ENCODE measurements around the gene TMEM91.
"Not testable (repeated sequence)": the region's sequence is repeated elsewhere in the genome, so short reads cannot be mapped to it uniquely, and the experiment has no call there.

The TMEM91 gene

GRCh38 chr19:41376241-41376997 is at the start of gene TMEM91:
Gene TMEM91 (plus strand): TSS chr19:41376533. CDS start chr19:41378310, 1,777 bp downstream.
- no peak for DNase-seq (ENCODE audit: low read depth in 2 of 3, low spot score in 2 of 3)

- DNase-seq (ENCODE audit: low read depth in 2 of 3, low spot score in 2 of 3) = no peak
These were observed 49.2 kb upstream of the TMEM91 start for GRCh38 chr19:41327076-41327575.

- peak in 2 of 3 experiments; percentile 70 to 77 for DNase-seq (ENCODE audit: low read depth in 2 of 3, low spot score in 2 of 3)
These were observed 48.7 kb upstream of the TMEM91 start for GRCh38 chr19:41327576-41328156.

- peak in 1 of 3 experiments; percentile 44 for DNase-seq (ENCODE audit: low read depth in 2 of 3, low spot score in 2 of 3)
These were observed 48.0 kb upstream of the TMEM91 start for GRCh38 chr19:41328157-41328841.

GRCh38 chr19:41328842-41329225 is 47.5 kb upstream of the TMEM91 start:
- DNase-seq (ENCODE audit: low read depth in 2 of 3, low spot score in 2 of 3) = no peak

- no peak for DNase-seq (ENCODE audit: low read depth in 2 of 3, low spot score in 2 of 3)
These were observed 45.9 kb upstream of the TMEM91 start for GRCh38 chr19:41330481-41330880.

- DNase-seq (ENCODE audit: low read depth in 2 of 3, low spot score in 2 of 3) = no peak
These were observed 45.2 kb upstream of the TMEM91 start for GRCh38 chr19:41330946-41331678.

- no peak for DNase-seq (ENCODE audit: low read depth in 2 of 3, low spot score in 2 of 3)
These were observed 44.3 kb upstream of the TMEM91 start for GRCh38 chr19:41332000-41332399.

- DNase-seq (ENCODE audit: low read depth in 2 of 3, low spot score in 2 of 3) = no peak
These were observed 43.9 kb upstream of the TMEM91 start for GRCh38 chr19:41332468-41332867.

GRCh38 chr19:41334793-41335192 is 41.5 kb upstream of the TMEM91 start:
- DNase-seq (ENCODE audit: low read depth in 2 of 3, low spot score in 2 of 3) = no peak

GRCh38 chr19:41335467-41335866 is 40.9 kb upstream of the TMEM91 start:
- DNase-seq (ENCODE audit: low read depth in 2 of 3, low spot score in 2 of 3) = no peak

GRCh38 chr19:41339936-41340335 is 36.4 kb upstream of the TMEM91 start:
- DNase-seq (ENCODE audit: low read depth in 2 of 3, low spot score in 2 of 3) = no peak

GRCh38 chr19:41341669-41342490 is 34.5 kb upstream of the TMEM91 start:
- no peak for DNase-seq (ENCODE audit: low read depth in 2 of 3, low spot score in 2 of 3)

- no peak for DNase-seq (ENCODE audit: low read depth in 2 of 3, low spot score in 2 of 3)
These were observed 32.2 kb upstream of the TMEM91 start for GRCh38 chr19:41344162-41344561.

GRCh38 chr19:41346916-41347315 is 29.4 kb upstream of the TMEM91 start:
- DNase-seq (ENCODE audit: low read depth in 2 of 3, low spot score in 2 of 3) = not testable (repeated sequence)

GRCh38 chr19:41350735-41351338 is 25.5 kb upstream of the TMEM91 start:
- no peak for DNase-seq (ENCODE audit: low read depth in 2 of 3, low spot score in 2 of 3)

- DNase-seq (ENCODE audit: low read depth in 2 of 3, low spot score in 2 of 3) = peak; percentile 53 to 77 (median 77)
These were observed 24.7 kb upstream of the TMEM91 start for GRCh38 chr19:41351339-41352245.

- no peak for DNase-seq (ENCODE audit: low read depth in 2 of 3, low spot score in 2 of 3)
These were observed 24.1 kb upstream of the TMEM91 start for GRCh38 chr19:41352279-41352608.
